ENCODE results near the gene DPP10. TPM values are rescaled to one million over a fixed set of nuclear protein-coding genes. Genes with fewer than 3 reads are reported as not detected.
"Not testable (repeated sequence)": the region's sequence is repeated elsewhere in the genome, so short reads cannot be mapped to it uniquely, and the experiment has no call there.

The DPP10 gene
- total and polyA plus RNA-seq, 9 donors = 0.26 to 2.1 (median 0.83) TPM

- DNase-seq = no peak
- no peaks in the 10 kb centered on the region for H3K27me3 ChIP-seq (ENCODE audit: control insufficient read depth, insufficient read depth, low read length)
- WGBS (ENCODE audit: insufficient coverage) = 31% methylated on average over 2 of the region's 5 CpGs
Observed at GRCh38 chr2:115396579-115396978, 954.1 kb downstream of the DPP10 start.

GRCh38 chr2:115400940-115401339 lies 958.5 kb downstream of the DPP10 start:
- DNase-seq = no peak
- H3K4me1 ChIP-seq (ENCODE audit: control insufficient read depth, insufficient read depth, low read length) = no peaks in the 10 kb centered on the region
- H3K27ac ChIP-seq (ENCODE audit: low read length) = no peak overlapping the region
- H3K4me3 ChIP-seq (ENCODE audit: low read length) = no peak overlapping the region
- no peaks in the 10 kb centered on the region for H3K36me3 ChIP-seq (ENCODE audit: control insufficient read depth, insufficient read depth, low read length)
- 100% methylated on average over 1 of the region's 2 CpGs for WGBS (ENCODE audit: insufficient coverage)
- H3K9me3 ChIP-seq (replicated peaks; ENCODE audit: control insufficient read depth, low read depth, low read length) = peaks cover 4% of the 10 kb centered on the region
- no peaks in the 10 kb centered on the region for H3K27me3 ChIP-seq (ENCODE audit: control insufficient read depth, insufficient read depth, low read length)

More at GRCh38 chr2:115396579-115396978, 954.1 kb downstream of the DPP10 start:
- Histone ChIP-seq H3K27ac (ENCODE audit: low read length) (no peak overlapping the region), H3K4me3 (ENCODE audit: low read length) (no peak overlapping the region), H3K4me1 (ENCODE audit: control insufficient read depth, insufficient read depth, low read length) (no peaks in the 10 kb centered on the region), H3K36me3 (ENCODE audit: control insufficient read depth, insufficient read depth, low read length) (no peaks in the 10 kb centered on the region), H3K9me3 (replicated peaks; ENCODE audit: control insufficient read depth, low read depth, low read length) (peaks cover 2% of the 10 kb centered on the region)

GRCh38 chr2:115412501-115412900 lies 970.1 kb downstream of the DPP10 start:
- Histone ChIP-seq H3K4me3 (ENCODE audit: low read length) (no peak overlapping the region), H3K27ac (ENCODE audit: low read length) (no peak overlapping the region), H3K4me1 (ENCODE audit: control insufficient read depth, insufficient read depth, low read length) (no peaks in the 10 kb centered on the region), H3K9me3 (replicated peaks; ENCODE audit: control insufficient read depth, low read depth, low read length) (peaks cover 3% of the 10 kb centered on the region), H3K27me3 (ENCODE audit: control insufficient read depth, insufficient read depth, low read length) (no peaks in the 10 kb centered on the region), H3K36me3 (ENCODE audit: control insufficient read depth, insufficient read depth, low read length) (no peaks in the 10 kb centered on the region)
- no CpG with 5 or more reads among the region's 1 CpG for WGBS (ENCODE audit: insufficient coverage)
- no peak for DNase-seq

GRCh38 chr2:115413791-115414190 lies 971.4 kb downstream of the DPP10 start:
- no CpG with 5 or more reads among the region's 2 CpGs for WGBS (ENCODE audit: insufficient coverage)
- Histone ChIP-seq H3K27ac (ENCODE audit: low read length) (no peak overlapping the region), H3K36me3 (ENCODE audit: control insufficient read depth, insufficient read depth, low read length) (no peaks in the 10 kb centered on the region), H3K9me3 (replicated peaks; ENCODE audit: control insufficient read depth, low read depth, low read length) (peaks cover 2% of the 10 kb centered on the region), H3K27me3 (ENCODE audit: control insufficient read depth, insufficient read depth, low read length) (no peaks in the 10 kb centered on the region), H3K4me3 (ENCODE audit: low read length) (no peak overlapping the region), H3K4me1 (ENCODE audit: control insufficient read depth, insufficient read depth, low read length) (no peaks in the 10 kb centered on the region)
- no peak for DNase-seq

GRCh38 chr2:115414466-115414865 lies 972.0 kb downstream of the DPP10 start:
- H3K27me3 ChIP-seq (ENCODE audit: control insufficient read depth, insufficient read depth, low read length) = no peaks in the 10 kb centered on the region
- no peaks in the 10 kb centered on the region for H3K36me3 ChIP-seq (ENCODE audit: control insufficient read depth, insufficient read depth, low read length)
- H3K4me1 ChIP-seq (ENCODE audit: control insufficient read depth, insufficient read depth, low read length) = no peaks in the 10 kb centered on the region
- DNase-seq = no peak
- no peak overlapping the region for H3K27ac ChIP-seq (ENCODE audit: low read length)
- H3K4me3 ChIP-seq (ENCODE audit: low read length) = no peak overlapping the region
- H3K9me3 ChIP-seq (replicated peaks; ENCODE audit: control insufficient read depth, low read depth, low read length) = peaks cover 2% of the 10 kb centered on the region
- no CpG with 5 or more reads among the region's 2 CpGs for WGBS (ENCODE audit: insufficient coverage)

- Histone ChIP-seq H3K4me3 (ENCODE audit: low read length) (no peak overlapping the region), H3K27ac (ENCODE audit: low read length) (no peak overlapping the region), H3K4me1 (ENCODE audit: control insufficient read depth, insufficient read depth, low read length) (no peaks in the 10 kb centered on the region), H3K27me3 (ENCODE audit: control insufficient read depth, insufficient read depth, low read length) (no peaks in the 10 kb centered on the region), H3K9me3 (replicated peaks; ENCODE audit: control insufficient read depth, low read depth, low read length) (peaks cover 7% of the 10 kb centered on the region), H3K36me3 (ENCODE audit: control insufficient read depth, insufficient read depth, low read length) (no peaks in the 10 kb centered on the region)
- peak; percentile 7 for DNase-seq
- 60% methylated on average over 1 of the region's 3 CpGs for WGBS (ENCODE audit: insufficient coverage)
Observed at GRCh38 chr2:115422004-115422634, 979.7 kb downstream of the DPP10 start.

GRCh38 chr2:115427436-115427835 lies 985.0 kb downstream of the DPP10 start:
- no peaks in the 10 kb centered on the region for H3K27me3 ChIP-seq (ENCODE audit: control insufficient read depth, insufficient read depth, low read length)
- WGBS (ENCODE audit: insufficient coverage) = no CpG with 5 or more reads among the region's 1 CpG
- no peak overlapping the region for H3K4me3 ChIP-seq (ENCODE audit: low read length)
- H3K27ac ChIP-seq (ENCODE audit: low read length) = no peak overlapping the region
- DNase-seq = no peak
- H3K4me1 ChIP-seq (ENCODE audit: control insufficient read depth, insufficient read depth, low read length) = no peaks in the 10 kb centered on the region
- H3K36me3 ChIP-seq (ENCODE audit: control insufficient read depth, insufficient read depth, low read length) = no peaks in the 10 kb centered on the region
- H3K9me3 ChIP-seq (replicated peaks; ENCODE audit: control insufficient read depth, low read depth, low read length) = peaks cover 16% of the 10 kb centered on the region

GRCh38 chr2:115440746-115441145 lies 998.3 kb downstream of the DPP10 start:
- H3K27ac ChIP-seq (ENCODE audit: low read length); H3K36me3 ChIP-seq (ENCODE audit: control insufficient read depth, insufficient read depth, low read length); H3K9me3 ChIP-seq (replicated peaks; ENCODE audit: control insufficient read depth, low read depth, low read length); H3K4me3 ChIP-seq (ENCODE audit: low read length); H3K27me3 ChIP-seq (ENCODE audit: control insufficient read depth, insufficient read depth, low read length); H3K4me1 ChIP-seq (ENCODE audit: control insufficient read depth, insufficient read depth, low read length); DNase-seq: not testable (repeated sequence)
- 22% methylated on average over 1 of the region's 6 CpGs for WGBS (ENCODE audit: insufficient coverage)

GRCh38 chr2:115443539-115444185 lies 1001.2 kb downstream of the DPP10 start:
- Histone ChIP-seq H3K27me3 (ENCODE audit: control insufficient read depth, insufficient read depth, low read length) (no peaks in the 10 kb centered on the region), H3K9me3 (replicated peaks; ENCODE audit: control insufficient read depth, low read depth, low read length) (peaks cover 12% of the 10 kb centered on the region), H3K4me1 (ENCODE audit: control insufficient read depth, insufficient read depth, low read length) (no peaks in the 10 kb centered on the region), H3K36me3 (ENCODE audit: control insufficient read depth, insufficient read depth, low read length) (no peaks in the 10 kb centered on the region), H3K27ac (ENCODE audit: low read length) (no peak overlapping the region), H3K4me3 (ENCODE audit: low read length) (no peak overlapping the region)
- WGBS (ENCODE audit: insufficient coverage) = 86% methylated on average over 1 of the region's 1 CpG
- DNase-seq = no peak

- Histone ChIP-seq H3K27ac (ENCODE audit: low read length) (no peak overlapping the region), H3K36me3 (ENCODE audit: control insufficient read depth, insufficient read depth, low read length) (no peaks in the 10 kb centered on the region), H3K27me3 (ENCODE audit: control insufficient read depth, insufficient read depth, low read length) (no peaks in the 10 kb centered on the region), H3K4me3 (ENCODE audit: low read length) (no peak overlapping the region), H3K4me1 (ENCODE audit: control insufficient read depth, insufficient read depth, low read length) (no peaks in the 10 kb centered on the region), H3K9me3 (replicated peaks; ENCODE audit: control insufficient read depth, low read depth, low read length) (no peaks in the 10 kb centered on the region)
- WGBS (ENCODE audit: insufficient coverage) = no CpG with 5 or more reads among the region's 2 CpGs
- DNase-seq = no peak
Observed at GRCh38 chr2:115460008-115460407, 1017.6 kb downstream of the DPP10 start.

All from muscle of leg (tissue), 11 donors.